Motor neuron (in vitro differentiated cells): ENCODE data around the gene PRKAR2B. TPM values are rescaled to one million over a fixed set of nuclear protein-coding genes. Genes with fewer than 3 reads are reported as not detected.
"Not testable (repeated sequence)": the region's sequence is repeated elsewhere in the genome, so short reads cannot be mapped to it uniquely, and the experiment has no call there.

Experiments used
- ATAC-seq, 8 experiments: fragments of 200-7000 bp; cut with Tn5 transposase; replicated peaks in 6 of 8; 2 replicates each; pipeline ENCODE4 v1.8.0; 2021; ENCODE audit warnings: mild to moderate bottlenecking in 8 of 8, moderate library complexity in 8 of 8
- H3K27ac ChIP-seq, 2 donors: fragments of 250-450 bp; sonication (Bioruptor Pico); 2 replicates each; pipeline ENCODE4 v1.9.0; 2021; ENCODE audit warnings: antibody characterized with exemption in 2 of 2, mild to moderate bottlenecking in 2 of 2, moderate library complexity in 1 of 2
- H3K4me1 ChIP-seq, 2 donors: fragments of 250-450 bp; sonication (Bioruptor Pico); replicated peaks in 1 of 2; 2 replicates each; pipeline ENCODE4 v1.6.1; 2021; ENCODE audit warnings: antibody characterized with exemption in 2 of 2, mild to moderate bottlenecking in 2 of 2, moderate library complexity in 1 of 2
- H3K4me3 ChIP-seq, 5 donors: fragments of 250-450 bp; sonication (Bioruptor Pico); 2 replicates each; pipeline ENCODE4 v1.9.0; 2021; ENCODE audit warnings: antibody characterized with exemption in 5 of 5, mild to moderate bottlenecking in 5 of 5, moderate library complexity in 4 of 5
- WGBS, 10 experiments: fragments of 450-650 bp; shearing (Covaris generic); methylation state at CpG; one replicate each; pipeline ENCODE4 v1.0.0; 2022; 5-methylcytosine and 5-hydroxymethylcytosine counted together
- in situ Hi-C, 9 experiments: fragments of 400-800 bp; cut with MboI; loops; one replicate each; pipeline ENCODE4 v1.15.0; 2021; ENCODE audit warnings: low sequenced_read_pairs in 9 of 9, low pct_unique_long_range_greater_than_20kb in 2 of 9; ENCODE audit not compliant: unreplicated experiment in 9 of 9
- total RNA-seq, 8 experiments: library from RNA; unstranded; fragments of 300-600 nt; gene quantifications; 2 replicates each; pipeline versions ENCODE4 v1.2.3 to v1.2.4, GENCODE V29; 2022

Gene PRKAR2B
- total RNA-seq, 8 experiments from 2014 or later = 17.7 to 43.8 (median 33.6) TPM

DNA sequence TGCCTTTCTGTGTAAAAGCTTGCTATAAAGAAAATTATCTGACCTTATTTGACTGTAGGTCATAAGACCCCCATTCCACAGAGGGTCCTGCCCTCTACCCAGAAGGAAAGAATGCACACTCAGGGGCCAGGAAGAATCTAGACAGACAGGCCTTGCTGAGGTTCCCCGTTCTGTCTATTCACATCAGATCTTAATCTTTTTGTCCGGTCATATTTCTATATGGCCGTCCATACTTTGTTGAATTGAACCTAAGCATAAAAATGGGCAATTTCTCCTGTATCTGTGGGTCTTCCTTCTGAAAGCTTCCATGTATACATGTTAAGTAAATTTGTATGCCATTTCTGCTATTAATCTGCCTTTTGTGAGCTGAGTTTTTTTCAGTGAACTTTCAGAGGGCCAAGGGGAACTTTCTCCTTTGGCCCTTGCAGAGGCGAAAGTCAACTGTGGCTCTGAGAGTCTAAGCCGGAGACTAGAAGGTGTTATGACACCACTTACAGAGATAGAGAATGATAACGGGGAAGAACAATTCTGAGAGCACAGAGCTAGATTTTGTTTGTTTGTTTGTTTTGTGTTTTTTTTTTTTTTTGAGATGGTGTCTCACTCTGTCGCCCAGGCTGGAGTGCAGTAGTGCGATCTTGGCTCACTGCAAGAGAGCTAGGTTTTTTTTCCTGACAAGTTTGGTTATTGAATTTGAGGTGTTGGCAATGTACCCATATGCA, 11.6 kb upstream of the PRKAR2B start:
- ATAC-seq = no peak
- Histone ChIP-seq H3K27ac (no peak overlapping the region), H3K4me3 (no peak overlapping the region), H3K4me1 (peaks cover 0 to 7% of the 10 kb centered on the region in 2 donors)
- in situ Hi-C loops = no loop called here
- 71 to 100% (median 95%) methylated on average over 1 to 8 of the region's 8 CpGs for WGBS, 10 experiments

DNA sequence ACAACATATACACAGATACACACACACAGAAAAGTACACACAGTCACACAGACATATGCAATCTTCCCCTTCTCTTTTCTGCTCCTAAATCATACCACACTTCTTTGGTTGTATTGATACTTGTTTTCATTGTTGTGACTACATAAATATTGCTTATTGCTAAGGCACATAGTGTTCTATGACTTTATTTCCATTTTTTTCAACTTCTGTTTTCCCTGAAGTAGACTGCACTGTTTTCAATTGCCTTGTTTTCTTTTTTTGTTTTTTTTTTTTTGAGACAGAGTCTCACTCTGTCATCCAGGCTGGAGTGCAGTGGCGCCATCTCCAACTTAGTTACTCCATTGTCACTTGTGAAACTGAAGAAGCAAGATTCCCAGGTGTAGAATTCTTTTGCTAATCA, 10.0 kb upstream of the PRKAR2B start:
- no peak for ATAC-seq

DNA sequence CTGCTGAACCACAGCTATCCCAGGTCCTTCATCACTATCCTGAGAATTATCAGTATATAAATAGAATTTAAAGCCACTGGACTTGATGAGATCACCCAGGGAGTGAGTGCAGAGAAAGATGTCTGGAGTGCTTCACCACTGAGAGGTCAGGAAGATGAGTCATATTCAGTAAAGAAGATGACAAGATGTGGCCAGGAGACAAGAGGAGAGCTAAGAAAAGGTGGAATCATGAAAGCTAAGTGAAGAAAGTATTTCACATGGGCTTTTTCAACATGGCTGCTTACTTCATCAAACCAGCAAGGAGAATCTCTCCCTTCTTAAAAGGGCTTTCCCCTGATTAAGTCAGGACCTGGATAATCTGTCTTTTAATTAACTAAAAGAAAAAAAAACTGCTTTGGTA, 9.1 kb upstream of the PRKAR2B start:
- H3K27ac ChIP-seq = no peak overlapping the region
- in situ Hi-C loops = no loop called here
- H3K4me3 ChIP-seq = no peak overlapping the region
- no peaks in the 10 kb centered on the region for H3K4me1 ChIP-seq
- ATAC-seq = peak in 7 of 8 experiments; percentile 78 to 99 (median 86)

More for the DNA sequence above, 10.0 kb upstream of the PRKAR2B start:
- in situ Hi-C loops = no loop called here
- 75 to 100% (median 100%) methylated on average over 1 of the region's 1 CpG; no CpG with 5 or more reads in 3 of the 10 experiments for WGBS, 10 experiments
- no peak overlapping the region for H3K27ac ChIP-seq
- peaks cover 0 to 5% of the 10 kb centered on the region in 2 donors for H3K4me1 ChIP-seq
- no peak overlapping the region for H3K4me3 ChIP-seq

DNA sequence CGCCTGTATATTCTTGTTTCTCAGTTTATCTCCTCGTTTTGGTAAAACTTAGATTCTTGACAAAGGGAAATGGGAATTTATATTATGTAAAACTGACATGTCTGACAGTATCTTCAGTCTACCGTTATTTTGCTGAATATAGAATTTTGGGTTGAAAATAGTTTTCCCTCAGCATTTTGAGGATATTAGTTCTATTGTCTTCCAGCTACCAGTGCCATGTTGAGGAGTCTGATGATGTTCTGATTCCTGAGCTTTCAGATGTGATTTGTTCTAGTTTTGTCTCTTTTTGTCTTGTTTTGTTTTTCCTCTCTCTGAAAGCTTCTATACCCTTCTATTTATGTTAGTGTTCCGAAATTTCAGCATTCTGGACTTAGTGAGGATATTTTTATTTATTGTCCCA, 8.0 kb upstream of the PRKAR2B start:
- Histone ChIP-seq H3K27ac (no peak overlapping the region), H3K4me3 (no peak overlapping the region), H3K4me1 (no peaks in the 10 kb centered on the region)
- in situ Hi-C loops = no loop called here
- WGBS, 10 experiments = 47 to 96% (median 81%) methylated on average over 2 to 4 of the region's 4 CpGs
- no peak for ATAC-seq

DNA sequence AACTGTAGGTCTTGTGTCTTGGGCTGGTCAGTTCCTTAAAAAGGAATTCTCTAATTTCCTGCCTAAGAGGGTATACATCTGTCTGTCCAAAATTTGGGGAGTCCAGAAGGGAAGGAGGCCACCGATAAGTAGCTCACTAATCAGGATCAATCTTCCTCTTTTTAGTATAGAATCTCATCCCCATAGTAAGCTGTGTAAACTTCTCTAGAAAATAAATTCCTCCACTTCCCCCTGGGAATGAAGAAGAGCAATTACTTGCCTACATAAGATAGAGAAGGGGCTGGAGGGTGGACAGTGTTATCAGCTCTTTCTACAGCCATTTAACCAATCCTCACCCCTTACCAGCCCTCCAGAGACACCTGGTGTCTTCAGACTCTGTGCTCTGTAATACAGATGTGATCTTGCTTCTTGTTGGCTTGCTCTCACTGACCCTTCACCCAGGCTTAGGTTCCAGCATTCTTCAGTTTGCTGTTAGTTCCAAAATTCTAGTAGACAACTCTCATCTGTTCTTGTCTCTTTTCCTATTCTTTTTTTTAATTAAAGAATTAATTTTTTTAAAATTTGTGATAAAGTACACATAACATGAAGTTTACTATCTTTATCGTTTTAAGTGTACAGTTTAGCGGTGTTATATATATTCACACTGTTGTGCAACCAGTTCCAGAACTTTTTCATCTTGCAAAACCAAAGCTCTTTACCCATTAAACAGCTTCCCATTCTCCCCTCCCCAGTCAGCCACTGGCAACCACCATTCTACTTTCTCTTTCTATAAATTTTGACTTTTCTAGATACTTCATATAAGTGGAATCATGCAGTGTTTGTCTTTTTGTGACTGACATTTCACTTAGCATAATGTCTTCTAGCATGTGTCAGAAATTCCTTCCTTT, 6.5 kb upstream of the PRKAR2B start:
- H3K4me3 ChIP-seq = no peak overlapping the region
- H3K27ac ChIP-seq = no peak overlapping the region
- WGBS, 10 experiments = 75 to 100% (median 84%) methylated on average over 2 to 3 of the region's 3 CpGs; no CpG with 5 or more reads in 1 of the 10 experiments
- no peak for ATAC-seq
- in situ Hi-C loops = no loop called here
- H3K4me1 ChIP-seq = no peaks in the 10 kb centered on the region

DNA sequence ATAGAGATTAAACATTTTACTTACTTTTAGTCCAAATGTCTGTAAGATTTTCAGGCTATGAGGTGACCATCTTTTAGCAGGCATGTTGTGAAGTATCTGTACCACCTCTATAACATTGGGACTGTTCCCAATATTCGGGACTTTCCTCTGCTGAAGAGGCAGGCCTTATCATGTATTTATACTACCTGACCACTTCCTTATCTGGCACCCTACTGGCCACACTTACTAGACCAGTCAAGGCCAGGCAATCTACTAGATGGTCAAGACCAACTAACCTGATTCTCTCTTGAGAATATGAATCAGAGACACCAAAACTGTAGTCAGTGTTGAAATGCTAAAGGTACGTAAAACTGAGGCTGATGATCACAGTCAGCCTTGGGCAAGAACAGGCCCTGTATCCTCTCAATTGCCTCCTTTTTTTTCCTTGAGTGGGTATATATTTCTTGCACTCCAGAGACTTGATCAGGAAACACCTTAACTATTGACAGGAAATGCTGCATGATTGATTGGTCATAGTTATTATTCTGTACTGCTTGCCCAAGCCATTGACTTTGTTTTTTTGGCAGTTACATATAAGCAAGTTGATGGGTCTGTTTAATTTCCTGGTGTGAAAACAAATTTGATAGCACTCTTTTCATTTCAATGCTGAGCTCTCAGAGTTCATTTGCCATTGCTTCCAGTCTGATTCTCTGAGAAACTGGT, 5.2 kb upstream of the PRKAR2B start:
- Histone ChIP-seq H3K4me3 (no peak overlapping the region), H3K27ac (no peak overlapping the region), H3K4me1 (peaks cover 4 to 7% of the 10 kb centered on the region in 2 donors)
- in situ Hi-C loops = no loop called here
- no peak for ATAC-seq
- 75 to 100% (median 92%) methylated on average over 1 to 2 of the region's 2 CpGs; no CpG with 5 or more reads in 3 of the 10 experiments for WGBS, 10 experiments

DNA sequence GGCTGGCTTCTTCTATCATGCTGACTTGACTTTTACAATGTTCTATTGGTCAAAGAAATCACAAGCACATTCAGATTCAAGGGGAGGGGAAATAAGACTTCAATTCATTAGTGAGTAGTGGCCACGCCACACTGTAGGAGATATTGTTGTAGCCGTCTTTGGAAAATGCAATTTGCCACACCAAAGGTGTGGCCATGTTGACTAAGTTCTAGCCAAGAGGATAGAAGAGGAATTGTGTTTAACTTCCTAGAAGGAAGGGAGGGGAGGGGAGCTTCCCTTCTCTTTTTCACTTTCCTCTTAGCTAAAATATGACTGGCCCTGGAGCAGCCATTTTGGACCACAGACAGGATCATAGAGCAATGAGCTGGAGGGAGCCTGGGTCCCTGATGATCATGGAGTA, 3.4 kb upstream of the PRKAR2B start:
- Histone ChIP-seq H3K4me1 (peaks cover 4 to 7% of the 10 kb centered on the region in 2 donors), H3K4me3 (no peak overlapping the region), H3K27ac (no peak overlapping the region)
- no peak for ATAC-seq
- in situ Hi-C loops = no loop called here
- 58 to 100% (median 97%) methylated on average over 2 of the region's 2 CpGs; no CpG with 5 or more reads in 6 of the 10 experiments for WGBS, 10 experiments

DNA sequence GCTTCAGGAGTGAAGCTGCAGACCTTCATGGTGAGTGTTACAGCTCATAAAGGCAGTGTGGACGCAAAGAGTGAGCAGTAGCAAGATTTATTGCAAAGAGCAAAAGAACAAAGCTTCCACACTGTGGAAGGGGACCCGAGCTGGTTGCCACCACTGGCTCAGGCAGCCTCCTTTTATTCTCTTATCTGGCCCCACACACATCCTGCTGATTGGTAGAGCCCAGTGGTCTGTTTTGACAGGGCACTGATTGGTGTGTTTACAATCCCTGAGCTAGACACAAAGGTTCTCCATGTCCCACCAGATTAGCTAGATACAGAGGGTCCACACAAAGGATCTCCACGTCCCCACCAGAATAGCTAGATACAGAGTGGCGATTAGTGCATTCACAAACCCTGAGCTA, 2.7 kb upstream of the PRKAR2B start:
- WGBS, 10 experiments = 44 to 100% (median 72%) methylated on average over 1 to 3 of the region's 4 CpGs; no CpG with 5 or more reads in 5 of the 10 experiments
- H3K4me1 ChIP-seq, in situ Hi-C loops, H3K4me3 ChIP-seq, ATAC-seq, H3K27ac ChIP-seq: not testable (repeated sequence)

DNA sequence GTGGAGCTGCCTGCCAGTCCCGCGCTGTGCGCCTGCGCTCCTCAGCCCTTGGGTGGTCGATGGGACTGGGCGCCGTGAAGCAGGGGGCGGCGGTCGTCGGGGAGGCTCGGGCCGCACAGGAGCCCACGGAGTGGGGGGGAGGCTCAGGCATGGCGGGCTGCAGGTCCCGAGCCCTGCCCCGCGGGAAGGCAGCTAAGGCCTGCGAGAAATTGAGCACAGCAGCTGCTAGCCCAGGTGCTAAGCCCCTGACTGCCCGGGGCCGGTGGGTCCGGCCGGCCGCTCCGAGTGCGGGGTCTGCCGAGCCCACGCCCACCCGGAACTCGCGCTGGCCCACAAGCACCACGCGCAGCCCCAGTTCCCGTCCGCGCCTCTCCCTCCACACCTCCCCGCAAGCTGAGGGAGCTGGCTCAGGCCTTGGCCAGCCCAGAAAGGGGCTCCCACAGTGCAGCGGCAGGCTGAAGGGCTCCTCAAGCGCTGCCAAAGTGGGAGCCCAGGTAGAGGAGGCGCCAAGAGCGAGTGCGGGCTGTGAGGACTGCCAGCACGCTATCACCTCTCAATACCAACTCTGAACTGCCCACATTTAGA, 2.1 kb upstream of the PRKAR2B start:
- ATAC-seq, in situ Hi-C loops, H3K27ac ChIP-seq, H3K4me3 ChIP-seq: not testable (repeated sequence)
- WGBS, 10 experiments = 83 to 96% (median 93%) methylated on average over 2 to 17 of the region's 43 CpGs; no CpG with 5 or more reads in 6 of the 10 experiments
- peaks cover 11 to 13% of the 10 kb centered on the region in 2 donors for H3K4me1 ChIP-seq

DNA sequence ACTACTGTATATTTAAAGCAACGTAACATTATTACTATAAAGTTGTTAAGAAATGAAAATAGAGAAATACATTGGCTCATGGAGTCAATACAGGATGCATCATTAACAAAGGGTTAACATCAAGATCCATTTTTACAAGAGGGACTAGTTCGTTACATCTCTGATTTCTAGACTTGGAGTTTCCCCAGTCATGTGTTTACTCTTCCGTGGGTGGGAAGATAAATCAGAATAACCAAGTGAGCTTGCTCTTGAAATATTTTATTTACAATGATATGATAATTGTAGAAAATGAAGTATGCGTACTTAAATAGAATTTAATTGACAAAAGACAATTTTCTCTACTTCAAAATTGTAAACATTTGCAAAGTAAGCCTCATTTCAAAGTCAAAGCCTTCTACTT, 1.0 kb upstream of the PRKAR2B start:
- in situ Hi-C loops = no loop called here
- H3K4me1 ChIP-seq = peaks cover 11 to 20% of the 10 kb centered on the region in 2 donors
- H3K27ac ChIP-seq = no peak overlapping the region
- WGBS, 10 experiments = 43 to 100% (median 76%) methylated on average over 1 to 4 of the region's 4 CpGs; no CpG with 5 or more reads in 1 of the 10 experiments
- ATAC-seq = no peak
- H3K4me3 ChIP-seq = no peak overlapping the region

- peak overlapping the region; percentile 77 to 84 for H3K27ac ChIP-seq
- 0 to 100% (median 40%) methylated on average over 1 to 6 of the region's 6 CpGs for WGBS, 10 experiments
- in situ Hi-C loops = no loop called here
Observed at GRCh38 chr7:107043921-107044346, 571 bp upstream of the PRKAR2B start.

GRCh38 chr7:107045195-107045960, 873 bp downstream of the PRKAR2B start:
- WGBS, 10 experiments = 0 to 11% (median 3%) methylated on average over 2 to 13 of the region's 29 CpGs
- peak overlapping the region; percentile 83 to 84 for H3K27ac ChIP-seq
- peak overlapping the region; percentile 63 to 92 (median 87) for H3K4me3 ChIP-seq
- in situ Hi-C loops = no loop called here
- peaks cover 11 to 31% of the 10 kb centered on the region in 2 donors for H3K4me1 ChIP-seq
- peak in 5 of 8 experiments; percentile 4 to 21 (median 10) for ATAC-seq

More at GRCh38 chr7:107043921-107044346, 571 bp upstream of the PRKAR2B start:
- peak overlapping the region; percentile 63 to 92 (median 87) for H3K4me3 ChIP-seq
- ATAC-seq = no peak
- peaks cover 11 to 20% of the 10 kb centered on the region in 2 donors for H3K4me1 ChIP-seq
